Measurements from ENCODE around the gene CTSC. TPM values are rescaled to one million over a fixed set of nuclear protein-coding genes. Genes with fewer than 3 reads are reported as not detected.

The CTSC gene
- total RNA-seq, 1 experiment from 2014 or later, result 38.0 TPM

DNA sequence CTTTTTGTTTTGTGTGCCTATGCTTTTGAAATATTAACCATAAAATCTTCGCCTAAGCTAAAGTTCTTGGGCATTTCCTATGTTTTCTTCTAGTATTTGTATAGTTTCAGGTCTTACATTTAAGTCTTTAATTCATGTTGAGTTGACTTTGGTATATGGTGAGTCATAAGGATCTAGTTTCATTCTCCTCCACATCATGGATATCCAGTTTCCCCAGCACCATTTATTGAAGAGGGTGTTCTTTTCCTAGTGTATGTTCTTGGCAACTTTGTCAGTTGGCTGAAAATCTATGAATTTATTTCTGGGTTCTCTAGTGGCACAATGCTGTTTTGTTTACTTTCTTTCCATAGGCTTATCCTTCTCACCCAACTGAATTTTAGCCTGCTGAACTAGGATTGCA lies 49.0 kb downstream of the CTSC start:
- ChIA-PET RAD21 (ENCODE audit: low non-redundant PET in 1 of 2, low total read pairs in 2 of 2, uncharacterized antibody in 2 of 2, unreplicated experiment in 2 of 2) (no interaction called here), POLR2A (no interaction called here), CTCF (no interaction called here)
- ATAC-seq (no peak), DNase-seq (ENCODE audit: low read depth, low spot score) (no peak)
- Histone ChIP-seq H3K27ac (ENCODE audit: low read depth, low read length) (no peak overlapping the region), H3K9me3 (ENCODE audit: control insufficient read depth in 1 of 2, insufficient read depth in 1 of 2, low read depth in 1 of 2, low read length in 2 of 2) (no peaks in the 10 kb centered on the region), H3K9me2 (ENCODE audit: insufficient read depth) (no peaks in the 10 kb centered on the region), H3K27me3 (ENCODE audit: insufficient read depth, low read length) (no peaks in the 10 kb centered on the region), H3K4me3 (replicated peaks in 1 of 2; ENCODE audit: low read depth in 1 of 2, low read length in 2 of 2) (no peak overlapping the region), H2AFZ (ENCODE audit: low read depth, low read length, poor library complexity, severe bottlenecking) (no peak overlapping the region), H4K20me1 (ENCODE audit: insufficient read depth) (no peaks in the 10 kb centered on the region), H3K4me1 (ENCODE audit: control insufficient read depth in 1 of 2, insufficient read depth in 2 of 2, low read length in 2 of 2) (peaks cover 0 to 5% of the 10 kb centered on the region in 2 experiments; a peak in 2 of 4 replicates), H3K4me2 (ENCODE audit: low read length) (no peak overlapping the region), H3K79me2 (ENCODE audit: insufficient read depth, low read length) (no peaks in the 10 kb centered on the region), H3K9ac (ENCODE audit: low read length) (no peak overlapping the region), H3K36me3 (ENCODE audit: control insufficient read depth in 1 of 2, insufficient read depth in 2 of 2, low read length in 2 of 2) (no peaks in the 10 kb centered on the region)
- intact Hi-C loops (cut with micrococcal nuclease), result loop anchor here (10.0 kb wide), 1 partner anchor 414 kb away; no protein-coding TSS in a partner anchor
- TF ChIP-seq EZH2 (IDR thresholded peaks at IDR 0.05) (no peak), ZNF274 (IDR thresholded peaks at IDR 0.05; ENCODE audit: low read depth, low read length) (no peak), EZH2phosphoT487 (IDR thresholded peaks at IDR 0.05; ENCODE audit: borderline replicate concordance) (no peak), POLR2A (IDR thresholded peaks at IDR 0.05; ENCODE audit: borderline replicate concordance, extremely low read depth, insufficient read depth, insufficient read length) (no peak), TCF7L2 (IDR thresholded peaks at IDR 0.05; ENCODE audit: borderline replicate concordance, extremely low read depth, insufficient read depth, insufficient read length) (no peak), ZFX (IDR thresholded peaks at IDR 0.05) (no peak), POLR2AphosphoS5 (IDR thresholded peaks at IDR 0.05; ENCODE audit: low read depth, low read length) (no peak)
- TF ChIP-seq, protein P1, sequence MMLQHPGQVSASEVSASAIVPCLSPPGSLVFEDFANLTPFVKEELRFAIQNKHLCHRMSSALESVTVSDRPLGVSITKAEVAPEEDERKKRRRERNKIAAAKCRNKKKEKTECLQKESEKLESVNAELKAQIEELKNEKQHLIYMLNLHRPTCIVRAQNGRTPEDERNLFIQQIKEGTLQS (IDR thresholded peaks at IDR 0.05), result no peak
- BruUV-seq (replicated peaks), result no TSS peak

DNA sequence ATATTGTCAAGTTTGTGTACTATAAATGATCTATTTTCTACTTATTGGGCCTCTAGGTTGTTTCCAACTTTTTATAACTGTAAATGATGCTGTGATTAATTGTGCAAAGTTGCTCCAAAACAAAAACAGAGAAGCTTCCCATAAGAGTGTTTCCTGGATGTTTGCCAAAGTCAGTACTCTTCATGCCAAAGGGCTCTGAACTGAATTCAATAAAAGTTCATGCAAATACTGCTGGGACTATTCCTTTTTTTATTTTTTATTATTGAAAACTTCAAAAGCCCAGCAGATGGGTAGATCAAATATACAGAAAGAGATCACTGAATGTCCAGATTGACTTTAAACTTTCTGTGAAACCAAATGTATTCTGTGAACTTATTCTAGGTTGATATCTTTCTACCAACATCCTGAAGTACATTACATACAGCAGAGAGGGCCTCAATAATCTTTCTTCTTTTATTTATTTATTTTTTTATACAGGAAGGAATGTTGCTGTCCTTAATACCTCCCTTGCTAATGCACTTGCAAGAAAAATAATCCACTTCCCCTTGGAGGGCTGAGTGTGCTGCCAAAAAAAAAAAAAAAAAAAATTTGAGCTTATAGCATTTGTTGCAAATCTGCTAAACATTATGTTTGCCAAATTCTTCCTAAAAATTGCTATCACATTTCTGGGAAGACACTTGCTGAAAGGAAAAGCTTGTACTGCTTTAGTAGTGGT lies 53.0 kb downstream of the CTSC start:
- BruUV-seq (replicated peaks), result no TSS peak
- H3K9me2 ChIP-seq (ENCODE audit: insufficient read depth), result no peaks in the 10 kb centered on the region
- no peaks in the 10 kb centered on the region for H3K27me3 ChIP-seq (ENCODE audit: insufficient read depth, low read length)
- TF ChIP-seq JUND (IDR thresholded peaks at IDR 0.05) (no peak), SIN3A (IDR thresholded peaks at IDR 0.05; ENCODE audit: low read depth) (no peak), SRF (IDR thresholded peaks at IDR 0.05; ENCODE audit: low read depth) (no peak)
- POLR2A ChIA-PET, result no interaction called here
- H3K9ac ChIP-seq (ENCODE audit: low read length), result no peak overlapping the region
- no peak overlapping the region for H2AFZ ChIP-seq (ENCODE audit: low read depth, low read length, poor library complexity, severe bottlenecking)
- H4K20me1 ChIP-seq (ENCODE audit: insufficient read depth), result no peaks in the 10 kb centered on the region
- H3K4me2 ChIP-seq (ENCODE audit: low read length), result no peak overlapping the region
- ATAC-seq (no peak), DNase-seq (ENCODE audit: low read depth, low spot score) (no peak)
- H3K27ac ChIP-seq (ENCODE audit: low read depth, low read length), result no peak overlapping the region
- H3K36me3 ChIP-seq (ENCODE audit: control insufficient read depth in 1 of 2, insufficient read depth in 2 of 2, low read length in 2 of 2), result no peaks in the 10 kb centered on the region
- no peaks in the 10 kb centered on the region for H3K4me1 ChIP-seq (ENCODE audit: control insufficient read depth in 1 of 2, insufficient read depth in 2 of 2, low read length in 2 of 2)
- intact Hi-C loops (cut with micrococcal nuclease), result loop anchor here (10.0 kb wide), 1 partner anchor 410 kb away; no protein-coding TSS in a partner anchor
- no peaks in the 10 kb centered on the region for H3K79me2 ChIP-seq (ENCODE audit: insufficient read depth, low read length)
- CTCF ChIA-PET, result no interaction called here
- no peaks in the 10 kb centered on the region for H3K9me3 ChIP-seq (ENCODE audit: control insufficient read depth in 1 of 2, insufficient read depth in 1 of 2, low read depth in 1 of 2, low read length in 2 of 2)
- RAD21 ChIA-PET (ENCODE audit: low non-redundant PET in 1 of 2, low total read pairs in 2 of 2, uncharacterized antibody in 2 of 2, unreplicated experiment in 2 of 2), result no interaction called here
- no peak overlapping the region for H3K4me3 ChIP-seq (replicated peaks in 1 of 2; ENCODE audit: low read depth in 1 of 2, low read length in 2 of 2)

Data from HCT116 (cell line).